Smooth muscle cell (in vitro differentiated cells): Measurements from ENCODE around the gene CPLX3. TPM values are rescaled to one million over a fixed set of nuclear protein-coding genes. Genes with fewer than 3 reads are reported as not detected.
A peak's percentile ranks its signal among the peaks of the same experiment; 100 is the strongest.

Experiments
- DNase-seq: peaks from one replicate; lab custom pipeline; 2025; ENCODE audit not compliant: unreplicated experiment; lab: John Stamatoyannopoulos, UW
- H2AFZ ChIP-seq: fragments of 200-600 bp; sonication (generic); 2 replicates; pipeline ENCODE4 v1.6.0; 2016; ENCODE audit warnings: antibody characterized with exemption, low read depth, mild to moderate bottlenecking
- H3F3A ChIP-seq: fragments of 200-600 bp; sonication (generic); 2 replicates; pipeline ENCODE4 v1.6.0; 2017; ENCODE audit warnings: antibody characterized with exemption, low read depth
- H3K27ac ChIP-seq: fragments of 200-600 bp; sonication (generic); 2 replicates; pipeline ENCODE4 v1.5.1; 2016; ENCODE audit warnings: low read depth, mild to moderate bottlenecking
- H3K27me3 ChIP-seq: fragments of 200-600 bp; sonication (generic); 2 replicates; pipeline ENCODE4 v1.6.1; 2016; ENCODE audit warnings: low read depth, mild to moderate bottlenecking
- H3K36me3 ChIP-seq: fragments of 200-600 bp; sonication (generic); 2 replicates; pipeline ENCODE4 v1.5.1; 2016; ENCODE audit warnings: low read depth
- H3K4me1 ChIP-seq: fragments of 200-600 bp; sonication (generic); 2 replicates; pipeline ENCODE4 v1.5.1; 2016; ENCODE audit warnings: low read depth
- H3K4me2 ChIP-seq: fragments of 200-600 bp; sonication (generic); 2 replicates; pipeline ENCODE4 v1.6.0; 2016; ENCODE audit warnings: mild to moderate bottlenecking
- H3K4me3 ChIP-seq: fragments of 200-600 bp; sonication (generic); 2 replicates; pipeline ENCODE4 v1.5.1; 2016; ENCODE audit warnings: mild to moderate bottlenecking
- H3K79me2 ChIP-seq: fragments of 200-600 bp; sonication (generic); 2 replicates; pipeline ENCODE4 v1.6.0; 2016; ENCODE audit warnings: low read depth, mild to moderate bottlenecking
- H3K9ac ChIP-seq: fragments of 200-600 bp; sonication (generic); 2 replicates; pipeline ENCODE4 v1.6.0; 2016; ENCODE audit warnings: low read depth
- H3K9me3 ChIP-seq: fragments of 200-600 bp; sonication (generic); replicated peaks from 2 replicates; pipeline ENCODE4 v1.5.1; 2016; ENCODE audit warnings: low read depth
- H4K20me1 ChIP-seq: fragments of 200-600 bp; sonication (generic); 2 replicates; pipeline ENCODE4 v1.6.0; 2016; ENCODE audit warnings: low read depth
- CTCF ChIP-seq: fragments of 200-600 bp; sonication (generic); IDR thresholded peaks from 2 replicates; pipeline ENCODE4 v1.5.1; 2017; ENCODE audit warnings: borderline replicate concordance, mild to moderate bottlenecking, antibody characterized with exemption; ENCODE audit not compliant: insufficient read depth, poor library complexity, severe bottlenecking
- WGBS: methylation state at CpG from one replicate; pipeline ENCODE4 v1.1.7; 2016; ENCODE audit warnings: low lambda C conversion rate; 5-methylcytosine and 5-hydroxymethylcytosine counted together
- polyA plus RNA-seq: library from polyadenylated mRNA; unstranded; fragments of >200 nt; fragmentation: Nextera tagmentation; extraction: Ambion mirVana; gene quantifications from 2 replicates; pipeline ENCODE4 v1.2.1, GENCODE V29; 2016
- total RNA-seq: library from RNA; depleted of rRNA; stranded (reverse); fragments of >200 nt; gene quantifications from 2 replicates; pipeline ENCODE4 v1.2.3, GENCODE V29; 2014

CPLX3 gene
- total and polyA plus RNA-seq, 2 experiments from 2014 or later = 0.22 TPM; not detected in 1

DNA sequence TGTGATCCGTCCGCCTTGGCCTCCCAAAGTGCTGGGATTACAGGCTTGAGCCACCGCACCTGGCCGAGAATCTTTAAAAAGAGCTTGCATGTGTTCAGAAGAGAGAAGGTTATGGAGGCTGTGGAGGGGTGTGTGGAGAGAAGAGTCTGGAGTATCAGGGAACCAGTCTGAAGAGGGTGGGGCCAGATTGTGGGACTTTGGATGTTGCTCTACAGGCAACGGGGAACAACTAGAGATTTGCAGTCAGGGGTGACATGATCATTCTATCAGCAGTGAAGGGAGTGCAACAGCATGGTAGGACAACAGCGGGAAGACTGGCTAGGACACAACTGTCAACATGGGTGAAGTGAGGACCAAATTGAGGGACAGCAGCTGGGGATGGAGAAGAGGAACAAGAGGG, 37.9 kb downstream of the CPLX3 start:
- peaks cover 65% of the 10 kb centered on the region for H3K79me2 ChIP-seq
- 92% methylated on average over 6 of the region's 6 CpGs for WGBS

GRCh38 chr15:74865316-74865715, 38.9 kb downstream of the CPLX3 start:
- no peaks in the 10 kb centered on the region for H3K4me1 ChIP-seq
- H3F3A ChIP-seq = no peaks in the 10 kb centered on the region
- H3K27me3 ChIP-seq = no peaks in the 10 kb centered on the region
- WGBS = 80% methylated on average over 2 of the region's 2 CpGs
- no peak for DNase-seq
- H3K4me3 ChIP-seq = no peak overlapping the region
- H3K9me3 ChIP-seq = no peaks in the 10 kb centered on the region
- no peak for TF ChIP-seq CTCF
- no peak overlapping the region for H2AFZ ChIP-seq
- no peak overlapping the region for H3K4me2 ChIP-seq
- peaks cover 67% of the 10 kb centered on the region for H3K79me2 ChIP-seq
- peaks cover 83% of the 10 kb centered on the region for H4K20me1 ChIP-seq
- peak overlapping the region; percentile 80 for H3K27ac ChIP-seq
- no peaks in the 10 kb centered on the region for H3K36me3 ChIP-seq
- no peak overlapping the region for H3K9ac ChIP-seq

More for the DNA sequence above, 37.9 kb downstream of the CPLX3 start:
- Histone ChIP-seq H3K9ac (no peak overlapping the region), H3K36me3 (no peaks in the 10 kb centered on the region), H3K4me3 (no peak overlapping the region), H2AFZ (no peak overlapping the region), H4K20me1 (peaks cover 83% of the 10 kb centered on the region), H3K27me3 (no peaks in the 10 kb centered on the region), H3K4me2 (no peak overlapping the region), H3K27ac (peak overlapping the region; percentile 8), H3K9me3 (no peaks in the 10 kb centered on the region), H3K4me1 (no peaks in the 10 kb centered on the region), H3F3A (no peaks in the 10 kb centered on the region)
- no peak for TF ChIP-seq CTCF
- DNase-seq = no peak

DNA sequence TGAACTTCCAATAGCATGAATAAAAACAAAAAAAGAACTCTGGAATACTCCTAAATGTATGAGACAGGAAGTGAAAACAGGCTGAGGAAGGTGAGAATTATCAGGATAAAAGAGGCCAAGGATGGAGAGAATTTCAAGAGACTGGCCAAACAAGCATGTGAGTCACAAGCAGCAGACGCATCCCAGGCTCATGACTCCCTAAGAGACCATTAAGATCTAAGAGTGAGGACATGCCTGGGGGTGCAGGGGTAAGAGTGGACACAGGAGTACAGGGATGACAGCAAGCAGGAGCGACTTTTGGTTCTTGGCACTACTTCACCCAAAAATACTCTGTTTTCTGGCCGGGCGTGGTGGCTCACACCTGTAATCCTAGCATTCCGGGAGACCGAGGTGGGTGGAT, 39.7 kb downstream of the CPLX3 start:
- Histone ChIP-seq H3K4me3 (no peak overlapping the region), H3K79me2 (peaks cover 67% of the 10 kb centered on the region), H3K9ac (peak overlapping the region; percentile 28), H2AFZ (no peak overlapping the region), H3K4me1 (no peaks in the 10 kb centered on the region), H3K27ac (peak overlapping the region; percentile 80), H4K20me1 (peaks cover 84% of the 10 kb centered on the region), H3K27me3 (no peaks in the 10 kb centered on the region), H3K9me3 (no peaks in the 10 kb centered on the region), H3F3A (no peaks in the 10 kb centered on the region), H3K36me3 (no peaks in the 10 kb centered on the region), H3K4me2 (peak overlapping the region; percentile 44)
- TF ChIP-seq CTCF = no peak
- WGBS = 67% methylated on average over 6 of the region's 6 CpGs
- DNase-seq = no peak

DNA sequence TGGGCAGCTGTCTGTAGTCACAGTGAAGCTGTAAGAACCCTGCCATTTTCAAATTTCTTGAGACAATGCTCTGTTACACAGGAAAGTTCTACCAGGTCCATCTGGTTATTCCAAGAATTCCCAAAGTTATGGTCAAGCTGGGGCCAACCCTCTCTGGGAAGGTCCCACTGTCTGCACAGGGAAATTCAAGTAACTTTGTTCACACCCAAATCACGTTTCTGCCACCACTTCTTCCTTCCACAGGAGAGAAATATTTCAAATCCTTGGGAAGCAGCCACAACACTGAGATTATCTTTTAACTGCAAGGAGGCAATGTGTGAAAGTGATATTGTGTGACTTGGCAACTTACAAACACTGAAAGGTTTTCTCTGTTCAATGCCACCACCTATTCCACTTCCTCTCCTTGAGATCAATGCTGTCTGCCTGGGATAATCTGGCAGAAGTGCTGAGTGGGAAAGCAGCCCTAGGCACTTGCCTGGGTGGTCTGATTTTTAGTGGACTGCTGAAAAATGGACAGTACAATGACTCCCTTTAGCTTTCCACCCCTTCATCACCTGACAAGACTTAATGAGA, 41.1 kb downstream of the CPLX3 start:
- Histone ChIP-seq H3K9me3 (no peaks in the 10 kb centered on the region), H2AFZ (no peak overlapping the region), H3K4me1 (peaks cover 7% of the 10 kb centered on the region), H3K4me2 (no peak overlapping the region), H3K27ac (no peak overlapping the region), H3K36me3 (no peaks in the 10 kb centered on the region), H3F3A (no peaks in the 10 kb centered on the region), H3K79me2 (peaks cover 77% of the 10 kb centered on the region), H3K9ac (no peak overlapping the region), H4K20me1 (peaks cover 93% of the 10 kb centered on the region), H3K4me3 (no peak overlapping the region), H3K27me3 (no peaks in the 10 kb centered on the region)
- DNase-seq = no peak
- no peak for TF ChIP-seq CTCF
- 82% methylated on average over 1 of the region's 1 CpG for WGBS
